Stimulated activated CD4-positive, alpha-beta T cell treated with anti-CD3 and anti-CD28 coated beads, Interleukin-15, amount 100 ng/mL, for 1 hour (primary cell): Measurements from ENCODE around the gene SMARCE1.

Experiments
- DNase-seq, 2 donors: peaks; one replicate each; pipeline ENCODE4 v3.0.0-alpha.2; 2020; ENCODE audit warnings: low read depth in 1 of 2, low spot score in 1 of 2

The SMARCE1 gene

DNA sequence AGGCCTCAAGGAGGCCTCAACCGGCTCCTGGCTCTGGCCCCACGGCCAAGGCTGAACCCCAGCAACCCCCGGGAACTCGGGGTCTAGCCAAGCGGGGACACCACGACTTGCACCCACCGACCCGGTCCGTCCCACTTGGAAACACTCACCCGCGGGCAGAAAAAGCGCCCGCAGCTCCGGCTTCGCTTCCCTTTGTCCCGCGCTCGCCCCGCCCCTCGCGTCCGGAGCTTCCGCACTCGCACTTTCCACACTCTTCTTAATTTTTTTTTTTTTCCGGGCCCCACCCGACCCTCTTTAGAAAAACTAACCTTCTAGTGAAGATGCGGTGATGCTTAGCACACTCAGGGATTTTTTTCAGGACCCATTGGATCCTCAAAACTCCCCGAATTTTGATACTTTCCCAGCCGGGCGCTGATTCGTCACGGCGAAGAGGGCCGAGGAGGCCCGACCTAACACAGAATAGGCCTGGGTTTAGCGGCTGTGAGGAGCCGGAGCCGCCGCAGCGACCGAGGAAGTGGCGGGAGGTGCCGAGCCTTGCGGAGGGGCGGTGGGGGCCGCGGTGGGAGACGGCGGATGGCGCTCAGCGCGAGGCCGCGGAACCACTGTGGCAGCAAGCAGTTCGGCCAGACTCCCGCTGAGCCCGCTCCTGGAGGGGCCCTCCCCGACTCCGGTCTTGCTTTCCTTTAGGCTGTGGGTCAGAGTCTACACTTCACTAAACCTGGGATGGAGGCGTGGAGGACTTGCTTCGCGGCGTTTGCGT is at the start of gene SMARCE1:
TSS of gene SMARCE1 (minus strand) at position 195 of the 760 bp plus-strand sequence. CDS start 2,016 bp downstream, outside the sequence.
- peak; percentile 50 to 57 for DNase-seq

DNA sequence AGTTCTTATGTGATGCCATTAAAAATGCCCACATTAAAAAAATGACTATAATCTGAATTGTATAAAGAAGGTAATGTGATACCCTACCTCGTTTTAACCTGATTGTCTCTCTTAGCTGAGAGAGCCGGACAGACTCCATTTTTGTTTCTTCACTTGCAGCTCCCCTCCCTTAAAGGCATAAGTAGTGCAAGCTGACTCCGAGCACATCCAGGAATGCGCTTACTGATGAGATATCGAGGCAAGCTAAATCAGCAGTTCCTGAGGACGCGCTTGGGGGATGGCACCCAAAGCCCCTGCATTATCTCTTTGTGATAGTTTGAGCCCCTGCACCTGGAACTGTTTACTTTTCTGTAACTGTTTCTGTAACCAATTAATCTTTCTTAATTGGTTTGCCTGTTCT is 49.7 kb upstream of the SMARCE1 start:
- DNase-seq, result no peak

DNA sequence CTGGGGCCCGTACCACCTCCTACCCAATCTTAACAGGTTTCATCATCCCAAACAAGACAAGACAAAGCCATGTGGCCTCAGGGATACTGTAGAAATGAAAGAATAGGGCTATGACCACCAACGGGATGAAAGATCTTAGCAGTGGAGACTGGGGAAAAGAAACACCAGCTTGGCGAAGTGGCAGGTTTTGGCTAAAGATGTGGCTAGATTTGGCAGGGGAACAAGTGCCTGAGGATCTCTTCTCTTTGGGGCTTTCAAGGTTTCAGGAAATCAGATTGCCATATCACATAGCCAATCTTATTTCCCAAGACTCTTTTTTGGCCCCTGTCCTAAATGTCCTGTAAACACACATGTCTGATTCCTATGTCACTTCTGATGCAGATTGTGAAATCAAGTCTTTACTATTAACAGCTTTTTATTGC is 49.0 kb upstream of the SMARCE1 start:
- DNase-seq, result no peak

DNA sequence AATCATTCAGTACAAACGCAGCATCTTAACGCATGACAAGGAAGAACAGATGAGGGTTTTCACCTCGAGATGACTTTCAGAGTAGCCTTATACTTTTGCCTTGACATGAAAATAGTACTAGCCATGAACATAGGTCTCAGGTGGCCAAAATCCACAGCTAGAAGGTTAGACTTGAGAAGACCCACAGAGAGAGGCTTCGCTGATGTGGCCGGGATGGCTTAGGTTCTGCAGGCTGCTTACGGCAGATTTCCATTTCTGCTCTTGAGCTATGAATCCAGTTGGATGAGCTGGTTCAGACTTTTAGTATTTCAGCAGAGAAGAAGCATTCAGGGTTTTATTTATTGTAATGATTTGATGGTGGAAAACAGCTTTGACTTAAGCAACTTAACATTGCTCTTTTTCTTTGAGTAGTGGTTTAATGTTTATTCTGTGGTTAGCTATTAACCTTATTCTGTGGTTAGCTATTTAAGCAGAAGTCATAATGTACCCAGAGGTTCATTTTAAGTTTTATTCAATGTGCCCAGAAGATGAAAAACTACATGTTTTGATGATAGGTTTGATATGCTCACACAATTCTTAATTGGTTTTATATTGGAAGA is 48.4 kb upstream of the SMARCE1 start:
- DNase-seq, result no peak

DNA sequence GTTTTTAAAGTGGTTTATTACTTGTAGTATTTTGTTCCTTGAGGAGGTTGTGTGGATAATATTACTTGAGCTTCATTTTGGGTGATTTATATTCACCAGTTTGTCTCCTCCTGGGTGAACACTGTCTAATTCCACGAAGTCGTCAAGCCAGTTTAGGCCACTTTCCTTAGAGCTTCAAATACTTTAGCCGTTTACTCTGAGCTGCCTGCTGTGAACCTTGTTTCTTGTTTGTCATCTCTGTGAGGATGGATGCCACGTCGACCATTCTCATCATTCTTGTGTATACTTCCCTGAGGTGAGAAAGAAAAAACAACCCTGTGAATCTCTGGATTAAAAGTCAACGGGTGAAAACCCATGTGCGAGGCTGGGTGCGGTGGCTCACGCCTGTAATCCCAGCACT is 47.0 kb upstream of the SMARCE1 start:
- no peak for DNase-seq

DNA sequence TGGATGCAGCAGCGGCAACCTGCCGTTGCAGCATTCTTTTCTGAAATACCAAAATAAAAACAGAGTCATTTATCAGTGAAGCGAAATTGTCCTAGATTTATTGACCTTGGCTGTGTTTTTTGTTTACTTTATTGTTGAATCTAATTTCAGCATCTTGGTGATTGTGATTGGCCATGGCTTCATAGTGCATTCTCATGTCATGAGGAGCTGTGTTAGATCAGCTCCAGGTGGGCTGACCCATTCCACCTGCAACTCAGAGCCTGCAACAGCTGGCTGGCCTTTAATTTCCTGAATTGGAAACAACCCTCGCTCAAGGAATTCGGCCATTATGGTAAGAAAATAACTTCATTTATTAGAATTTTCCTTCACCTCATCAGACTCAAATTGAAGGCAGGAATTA is 39.5 kb upstream of the SMARCE1 start:
- DNase-seq, result no peak

DNA sequence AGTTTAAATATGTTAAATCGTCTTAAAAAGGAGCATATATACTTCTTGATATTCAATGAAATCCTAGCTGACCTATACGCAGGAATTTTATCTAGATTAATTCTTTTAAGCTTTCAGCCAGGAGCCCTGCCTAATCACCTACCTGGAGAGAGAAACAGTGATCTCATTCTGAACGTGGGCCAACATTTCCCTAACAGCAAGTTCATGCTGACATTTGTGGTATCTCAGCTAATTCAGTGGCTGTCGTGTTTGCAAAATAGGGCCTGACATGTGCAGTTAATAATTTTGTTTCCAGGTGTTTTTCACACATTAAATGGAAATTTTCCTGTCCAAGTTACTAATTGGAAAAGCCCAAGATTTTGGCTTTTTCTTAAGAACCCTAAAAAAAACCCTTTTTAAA is 38.6 kb upstream of the SMARCE1 start:
- DNase-seq, result no peak

DNA sequence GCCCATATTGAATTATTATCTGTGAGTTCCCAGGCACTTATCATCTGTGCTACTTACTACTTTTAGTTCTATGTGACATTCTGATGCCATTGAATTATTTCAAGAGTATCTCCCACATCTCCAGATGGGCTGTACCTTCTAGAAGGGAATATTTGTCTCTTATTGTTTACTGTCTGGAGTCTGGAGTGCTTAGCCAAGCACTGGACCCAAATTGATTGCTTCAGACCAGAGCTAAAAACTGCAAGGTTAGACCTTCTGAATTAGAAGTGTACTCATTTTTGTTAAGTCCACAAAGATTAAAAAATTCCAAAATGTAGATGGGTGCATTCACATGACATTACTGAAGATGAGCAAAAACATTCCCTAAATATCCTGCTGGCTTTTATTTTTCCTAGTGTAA is 33.4 kb upstream of the SMARCE1 start:
- no peak for DNase-seq

DNA sequence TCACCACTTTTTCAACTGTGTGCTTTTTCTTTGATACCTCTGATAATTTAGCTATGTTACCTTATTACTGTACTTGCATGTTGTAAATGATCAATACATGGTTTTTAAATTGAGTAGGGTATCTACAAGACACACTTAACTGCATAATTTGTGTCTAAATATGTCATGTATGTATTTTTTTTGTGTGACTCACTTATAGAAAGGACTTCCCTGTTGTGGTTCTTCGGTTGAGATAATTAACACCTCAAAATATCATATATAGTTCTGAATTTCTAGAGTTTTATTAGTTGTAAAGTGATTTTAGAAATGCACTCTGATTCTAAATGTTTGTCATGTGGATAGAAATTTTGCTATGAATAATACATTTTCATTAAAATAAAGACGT is 31.9 kb upstream of the SMARCE1 start:
- no peak for DNase-seq

DNA sequence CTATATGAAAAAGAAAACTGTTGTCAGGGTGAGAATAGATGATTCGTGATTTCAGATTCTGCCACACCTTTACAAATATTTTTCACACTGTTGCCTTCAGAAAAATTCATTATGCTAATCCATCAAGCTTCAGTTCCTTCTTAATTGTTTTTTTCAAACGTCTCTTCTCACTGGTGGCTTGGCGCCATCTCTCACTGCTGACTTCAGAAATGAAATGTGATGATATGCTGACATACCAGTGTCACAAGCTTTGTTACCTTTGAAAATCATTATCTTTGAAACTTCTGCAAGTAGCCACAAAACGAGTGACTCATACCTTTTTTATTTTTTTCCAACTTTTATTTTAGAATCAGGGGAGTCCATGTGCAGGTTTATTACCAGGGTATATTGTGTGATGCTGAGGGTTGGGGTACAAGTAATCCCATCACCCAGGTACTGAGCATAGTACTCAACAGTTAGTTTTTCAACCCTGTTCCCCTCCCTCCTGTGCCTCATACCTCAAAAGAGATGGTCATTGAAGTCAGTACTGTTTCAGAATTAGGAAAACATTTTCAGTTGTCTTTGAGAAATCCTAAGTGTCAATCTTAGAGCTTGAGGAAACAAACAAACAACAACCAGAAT is 31.4 kb upstream of the SMARCE1 start:
- DNase-seq, result no peak

DNA sequence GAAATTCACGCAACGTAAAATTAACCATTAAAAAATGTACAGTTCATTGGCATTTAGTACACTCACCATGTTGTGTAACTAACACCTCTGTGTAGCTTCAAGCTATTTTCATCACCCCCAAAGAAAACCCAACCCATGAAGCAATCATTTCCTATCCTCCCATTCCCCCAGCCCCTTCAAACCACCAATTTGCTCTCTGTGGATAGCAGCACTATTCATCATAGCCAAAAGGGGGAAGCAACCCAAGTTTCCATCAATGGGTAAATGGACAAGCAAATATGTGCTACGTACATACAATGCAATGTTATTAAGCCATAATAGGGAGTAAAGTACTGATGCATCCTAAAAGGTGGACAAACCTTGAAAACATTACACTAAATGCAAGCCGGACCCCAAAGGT is 28.3 kb upstream of the SMARCE1 start:
- DNase-seq, result no peak

DNA sequence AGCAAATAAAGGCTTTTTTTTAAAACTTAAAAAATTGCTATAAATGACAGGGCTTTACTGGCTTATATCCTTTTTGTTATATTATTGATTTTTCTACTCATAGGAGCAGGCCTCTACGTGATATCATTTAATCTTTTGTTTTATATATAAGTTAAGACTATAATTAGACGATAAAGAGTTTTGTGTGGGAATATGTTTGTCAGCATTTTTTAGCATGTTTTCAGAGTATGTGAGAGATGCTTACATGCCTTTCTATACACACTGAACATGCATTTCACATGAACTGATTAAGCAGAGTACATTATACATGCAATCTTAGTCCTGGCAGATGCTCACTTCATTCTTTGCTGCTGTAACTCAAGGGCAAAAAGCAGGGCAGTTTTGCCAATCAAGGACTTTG is 25.0 kb upstream of the SMARCE1 start:
- DNase-seq, result no peak

DNA sequence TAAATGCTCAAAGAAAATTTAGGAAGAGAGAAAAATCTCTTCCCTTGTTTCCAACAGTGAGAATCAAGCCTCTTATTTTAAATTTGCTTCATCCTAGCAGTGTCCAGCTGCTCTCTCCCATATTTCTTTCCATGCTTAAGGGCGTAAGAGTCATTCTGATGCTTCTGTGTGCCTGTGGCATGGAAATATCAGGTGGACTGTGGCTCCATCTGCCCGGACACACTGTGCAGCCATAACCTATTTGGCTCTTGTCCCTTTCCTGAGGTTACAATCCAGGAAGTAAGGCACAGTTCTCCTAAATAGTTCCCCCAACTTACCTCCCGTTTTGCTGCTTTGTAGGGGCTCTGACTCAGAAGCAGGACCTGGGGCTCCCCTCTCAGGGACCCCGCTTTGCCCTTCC is 23.7 kb upstream of the SMARCE1 start:
- DNase-seq, result no peak

DNA sequence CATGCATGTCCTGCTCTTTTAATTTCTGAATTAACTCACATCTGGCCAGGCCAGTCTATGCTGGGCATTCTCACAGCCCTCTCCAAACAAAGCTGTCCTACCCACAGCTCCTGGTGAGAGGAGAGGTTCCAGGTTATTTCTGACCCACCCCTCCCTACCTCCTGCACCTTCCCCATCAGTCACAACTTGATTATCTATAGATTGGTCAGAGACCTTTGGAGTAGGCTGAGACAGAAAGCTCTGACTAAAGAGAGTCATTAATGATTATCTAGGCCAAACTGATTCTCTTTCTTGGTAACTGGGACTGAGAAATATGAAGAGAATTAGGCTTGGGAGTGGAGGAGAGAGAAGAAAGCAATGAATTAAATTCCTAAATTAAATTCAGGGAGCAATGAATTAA is 18.7 kb upstream of the SMARCE1 start:
- no peak for DNase-seq

DNA sequence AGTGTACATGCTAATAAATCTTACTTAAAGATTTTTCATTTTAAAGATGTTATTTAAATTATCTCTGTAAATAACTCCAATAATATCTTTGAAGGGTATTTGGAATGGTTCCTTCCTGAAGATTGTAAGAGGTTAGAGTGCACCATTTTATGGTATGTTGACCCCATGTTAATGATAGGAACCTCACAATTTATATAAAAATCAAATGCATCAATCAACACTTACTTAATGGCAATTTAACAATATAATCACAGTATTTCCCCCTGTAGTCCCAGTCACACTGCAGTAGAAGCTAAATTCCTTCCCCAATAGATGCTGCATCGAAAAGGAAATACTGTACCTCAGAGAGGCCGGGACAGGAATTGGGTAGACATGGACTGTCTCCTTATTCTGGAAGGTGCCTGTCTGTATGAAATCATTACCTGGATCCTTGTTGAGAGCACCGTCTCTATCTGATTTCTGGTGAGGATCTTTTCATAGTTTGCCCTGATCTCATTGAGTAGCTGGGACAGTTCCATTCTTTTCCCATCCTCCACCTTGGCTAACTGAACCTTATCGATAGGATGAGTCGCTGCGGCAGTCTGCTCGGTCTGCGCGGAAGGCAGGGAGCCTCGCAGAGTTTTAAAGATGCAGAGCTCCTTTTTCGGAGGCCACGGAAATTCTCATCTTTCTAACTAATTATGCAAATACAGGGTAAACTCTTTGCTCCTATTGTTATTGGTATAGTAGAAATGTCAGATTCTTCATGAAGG is 17.1 kb upstream of the SMARCE1 start, which contains the start of gene KRT222:
TSS of gene KRT222 (minus strand) at position 596 of the 752 bp plus-strand sequence. CDS start at position 518, 78 bp downstream.
- no peak for DNase-seq

DNA sequence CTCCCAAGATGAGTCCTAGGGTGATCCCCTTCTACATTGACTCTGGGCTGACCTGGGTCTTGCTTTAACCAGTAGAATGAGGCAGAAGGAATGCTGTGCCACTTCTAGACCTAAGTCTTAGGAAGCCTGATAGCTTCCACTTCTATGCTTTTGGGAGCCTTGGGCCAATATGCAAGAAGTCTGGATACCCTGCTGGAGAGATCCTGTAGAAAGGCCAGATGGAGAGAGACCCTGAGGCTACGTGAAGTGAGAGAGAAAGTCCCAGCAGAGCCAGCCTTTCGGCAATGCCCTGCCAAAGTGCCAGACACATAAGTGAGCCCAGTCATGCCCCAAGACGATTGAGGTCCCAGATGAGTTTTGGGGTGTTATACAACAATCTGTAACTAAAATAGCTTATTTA is 15.6 kb upstream of the SMARCE1 start:
- DNase-seq, result no peak

DNA sequence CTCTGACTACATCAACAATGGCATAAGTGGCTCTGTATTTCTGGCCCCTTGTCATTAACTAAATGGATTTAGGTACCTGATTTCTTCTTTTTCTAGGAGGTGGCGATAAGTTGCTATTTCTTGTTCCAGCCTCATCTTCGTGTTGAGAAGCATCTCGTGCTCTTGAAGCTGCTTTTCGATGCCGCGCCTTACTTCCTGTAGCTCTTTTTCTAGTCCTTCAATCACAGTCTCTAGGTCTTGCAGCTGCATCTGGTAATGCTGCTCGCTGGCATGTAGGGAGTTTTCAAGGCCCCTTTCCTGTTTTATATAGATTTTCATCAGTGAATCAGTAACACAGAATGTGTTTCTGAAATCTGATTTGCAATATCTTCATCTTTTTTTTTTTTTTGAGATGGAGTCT is 12.3 kb upstream of the SMARCE1 start:
- DNase-seq, result no peak

DNA sequence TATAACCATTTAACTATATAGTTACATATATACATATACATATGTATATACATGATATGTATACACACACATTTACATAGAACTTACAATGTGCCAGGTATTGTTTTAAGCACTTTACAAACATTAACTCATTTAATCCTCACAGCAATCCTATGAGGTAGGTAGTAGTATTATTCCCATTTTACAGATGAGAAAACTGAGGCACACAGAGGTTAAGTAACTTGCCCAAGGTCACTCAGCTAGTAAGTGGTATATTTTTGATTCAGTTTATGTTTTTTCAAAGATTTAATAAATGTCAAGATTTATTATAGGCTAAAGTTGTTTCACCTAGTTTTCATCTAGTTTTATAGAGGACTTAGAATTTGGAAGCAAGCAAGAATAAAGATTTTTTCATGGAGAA is 10.8 kb upstream of the SMARCE1 start:
- DNase-seq, result no peak

DNA sequence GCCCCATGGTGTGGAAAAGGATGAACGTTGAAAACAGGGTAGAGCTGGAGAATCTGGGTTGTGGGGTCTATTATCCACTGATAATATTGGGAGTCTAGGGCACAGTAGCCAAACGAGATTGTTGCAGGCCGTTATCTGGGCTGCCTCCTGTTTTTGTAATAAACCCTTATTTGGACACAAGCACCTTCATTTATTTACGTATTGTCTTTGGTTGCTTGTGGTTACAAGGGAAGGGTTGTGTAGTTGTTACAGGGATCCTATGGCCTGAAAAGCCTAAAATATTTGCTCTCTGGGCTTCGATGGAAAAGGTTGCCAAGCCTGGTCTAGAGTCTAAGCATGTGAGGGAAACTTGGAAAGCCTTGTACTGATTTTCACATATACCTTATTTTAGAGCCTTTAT is 4.3 kb upstream of the SMARCE1 start:
- no peak for DNase-seq

DNA sequence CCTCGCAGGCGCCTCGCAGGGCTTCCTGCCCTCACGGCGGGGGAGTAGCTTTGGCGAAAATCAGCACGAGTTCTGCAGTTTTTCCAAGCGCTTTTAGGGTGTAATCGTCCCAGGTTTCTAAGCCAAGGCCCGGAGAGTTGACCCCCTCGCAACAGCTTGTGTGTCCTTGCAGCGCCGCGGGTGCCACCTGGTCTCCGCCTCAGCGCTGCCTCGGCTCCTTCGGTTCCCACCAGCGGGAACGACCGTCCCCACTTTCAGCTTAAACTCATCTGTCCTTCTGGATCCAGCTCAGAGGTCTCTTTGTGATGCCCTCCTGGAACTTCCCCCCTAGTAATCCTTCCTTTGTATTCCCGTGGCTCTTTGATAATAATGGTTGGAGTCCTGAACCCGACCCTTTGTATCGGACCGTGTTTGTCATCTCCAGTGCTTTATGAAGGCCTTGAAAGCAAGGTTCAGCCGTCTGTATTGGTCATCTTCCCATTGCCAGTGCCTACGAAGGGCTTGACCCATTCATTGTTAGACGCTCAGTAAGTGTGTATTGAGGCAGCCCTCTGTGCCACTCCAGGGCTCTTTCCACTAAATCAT is 858 bp upstream of the SMARCE1 start:
- DNase-seq, result no peak
